K562 treated with DMSO at 1 percent for 12 hours (cell line): ENCODE data around the gene FBLIM1. TPM values are rescaled to one million over a fixed set of nuclear protein-coding genes. Genes with fewer than 3 reads are reported as not detected.

Experiments
- total RNA-seq: library from RNA; unstranded; fragments of 300-600 nt; gene quantifications from 2 replicates; pipeline ENCODE4 v1.2.3, GENCODE V29; 2022; ENCODE audit not compliant: insufficient read depth

The FBLIM1 gene
- not detected in 2 replicates for total RNA-seq

GRCh38 chr1:15758343-15758931, at the start of gene FBLIM1:
FBLIM1 (plus strand) TSS chr1:15758795; CDS start chr1:15764984, 6,189 bp downstream.

GRCh38 chr1:15736038-15736891, 22.3 kb upstream of the FBLIM1 start, which contains the start of gene SLC25A34:
SLC25A34 (plus strand) TSS chr1:15736258; CDS start chr1:15736486, 228 bp downstream.

GRCh38 chr1:15742339-15742801, 16.2 kb upstream of the FBLIM1 start, which contains the start of gene TMEM82:
TMEM82 (plus strand) TSS chr1:15742499; CDS start chr1:15742560, 61 bp downstream.

GRCh38 chr1:15807549-15807948, 49.0 kb downstream of the FBLIM1 start, which contains the start of gene UQCRHL:
UQCRHL (minus strand) TSS chr1:15807649; CDS start chr1:15807649, 0 bp downstream.

Other genes with a start within 250 kb of the FBLIM1 start
- 29.5 and 41.0 TPM in 2 replicates for gene CASP9, start 234.6 kb upstream of the FBLIM1 start, total RNA-seq
- 1.7 and 10.0 TPM in 2 replicates for gene DNAJC16, start 231.9 kb upstream of the FBLIM1 start, total RNA-seq
- not detected in 2 replicates for gene AGMAT, start 173.7 kb upstream of the FBLIM1 start, total RNA-seq
- 2.8 and 16.8 TPM in 2 replicates for gene DDI2, start 141.3 kb upstream of the FBLIM1 start, total RNA-seq
- gene PLEKHM2, start 74.5 kb upstream of the FBLIM1 start, total RNA-seq, result 54.4 and 81.6 TPM in 2 replicates
- gene SLC25A34, start 22.5 kb upstream of the FBLIM1 start, total RNA-seq, result 1.4 TPM in 1 of 2 replicates, not detected in the other
- not detected in 2 replicates for gene TMEM82, start 16.3 kb upstream of the FBLIM1 start, total RNA-seq
- 2.1 and 3.0 TPM in 2 replicates for gene UQCRHL, start 48.9 kb downstream of the FBLIM1 start, total RNA-seq
- 9.8 and 56.4 TPM in 2 replicates for gene SPEN, start 88.9 kb downstream of the FBLIM1 start, total RNA-seq
- 35.8 and 37.4 TPM in 2 replicates for gene ZBTB17, start 217.3 kb downstream of the FBLIM1 start, total RNA-seq
- not detected in 2 replicates for gene SRARP, start 245.4 kb downstream of the FBLIM1 start, total RNA-seq